Subcutaneous adipose tissue (tissue), 4 donors: ENCODE measurements around the gene ZMYM4. TPM values are rescaled to one million over a fixed set of nuclear protein-coding genes. Genes with fewer than 3 reads are reported as not detected.

Experiments
- CTCF ChIP-seq: fragments of 450-650 bp; IDR thresholded peaks from one replicate; pipeline ENCODE4 v1.5.1; 2016; ENCODE audit warnings: low read depth, mild to moderate bottlenecking, control low read depth, antibody characterized with exemption, moderate library complexity
- total RNA-seq, 4 donors: library from RNA; depleted of rRNA; stranded (reverse); fragments of >200 nt; gene quantifications; one replicate each; pipeline ENCODE4 v1.1.0, GENCODE V29; 2016

The ZMYM4 gene
- total RNA-seq, 4 donors from 2014 or later = 34.9 to 41.0 (median 39.5) TPM

- TF ChIP-seq CTCF = no peak
Observed at GRCh38 chr1:35301674-35302392, 33.3 kb downstream of the ZMYM4 start.

- TF ChIP-seq CTCF = no peak
Observed at GRCh38 chr1:35305383-35305782, 36.9 kb downstream of the ZMYM4 start.

GRCh38 chr1:35315649-35316048 lies 47.1 kb downstream of the ZMYM4 start:
- no peak for TF ChIP-seq CTCF

GRCh38 chr1:35316264-35316663 lies 47.8 kb downstream of the ZMYM4 start:
- TF ChIP-seq CTCF = no peak

- no peak for TF ChIP-seq CTCF
Observed at GRCh38 chr1:35319988-35320713, 51.6 kb downstream of the ZMYM4 start.

- TF ChIP-seq CTCF = no peak
Observed at GRCh38 chr1:35320937-35321336, 52.4 kb downstream of the ZMYM4 start.

- no peak for TF ChIP-seq CTCF
Observed at GRCh38 chr1:35324486-35324885, 56.0 kb downstream of the ZMYM4 start.
